Measurements from ENCODE around the gene IFT81.

IFT81 gene

GRCh38 chr12:110149086-110149660, 25.0 kb downstream of the IFT81 start:
- DNase-seq (ENCODE audit: low read depth), result no peak

- DNase-seq (ENCODE audit: low read depth), result no peak
Measured at GRCh38 chr12:110156766-110157165, 32.6 kb downstream of the IFT81 start.

GRCh38 chr12:110157539-110157938, 33.4 kb downstream of the IFT81 start:
- DNase-seq (ENCODE audit: low read depth), result no peak

GRCh38 chr12:110159671-110160245, 35.6 kb downstream of the IFT81 start:
- DNase-seq (ENCODE audit: low read depth), result no peak

GRCh38 chr12:110165540-110166159, 41.5 kb downstream of the IFT81 start:
- DNase-seq (ENCODE audit: low read depth), result no peak

GRCh38 chr12:110168732-110169455, 44.7 kb downstream of the IFT81 start:
- DNase-seq (ENCODE audit: low read depth), result no peak

- DNase-seq (ENCODE audit: low read depth), result no peak
Measured at GRCh38 chr12:110170535-110171185, 46.5 kb downstream of the IFT81 start.

GRCh38 chr12:110171186-110171538, 47.0 kb downstream of the IFT81 start:
- DNase-seq (ENCODE audit: low read depth), result no peak

GRCh38 chr12:110171636-110172035, 47.5 kb downstream of the IFT81 start:
- no peak for DNase-seq (ENCODE audit: low read depth)

GRCh38 chr12:110174373-110174996, 50.3 kb downstream of the IFT81 start:
- no peak for DNase-seq (ENCODE audit: low read depth)

- DNase-seq (ENCODE audit: low read depth), result no peak
Measured at GRCh38 chr12:110175201-110175600, 51.0 kb downstream of the IFT81 start.

GRCh38 chr12:110176745-110177144, 52.6 kb downstream of the IFT81 start:
- no peak for DNase-seq (ENCODE audit: low read depth)

- DNase-seq (ENCODE audit: low read depth), result peak; percentile 55
Measured at GRCh38 chr12:110179291-110179690, 55.1 kb downstream of the IFT81 start.

- no peak for DNase-seq (ENCODE audit: low read depth)
Measured at GRCh38 chr12:110180591-110181005, 56.4 kb downstream of the IFT81 start.

- no peak for DNase-seq (ENCODE audit: low read depth)
Measured at GRCh38 chr12:110182281-110182680, 58.1 kb downstream of the IFT81 start.

- DNase-seq (ENCODE audit: low read depth), result no peak
Measured at GRCh38 chr12:110183386-110183785, 59.2 kb downstream of the IFT81 start.

GRCh38 chr12:110185626-110186025, 61.5 kb downstream of the IFT81 start:
- no peak for DNase-seq (ENCODE audit: low read depth)

GRCh38 chr12:110186059-110186458, 61.9 kb downstream of the IFT81 start:
- no peak for DNase-seq (ENCODE audit: low read depth)

GRCh38 chr12:110193196-110193595, 69.0 kb downstream of the IFT81 start:
- no peak for DNase-seq (ENCODE audit: low read depth)

- no peak for DNase-seq (ENCODE audit: low read depth)
Measured at GRCh38 chr12:110197003-110197402, 72.8 kb downstream of the IFT81 start.

- no peak for DNase-seq (ENCODE audit: low read depth)
Measured at GRCh38 chr12:110198386-110198785, 74.2 kb downstream of the IFT81 start.

Data from HS-27A (cell line).